GM18498 (cell line): ENCODE data around the gene SESTD1.
A peak's percentile ranks its signal among the peaks of the same experiment; 100 is the strongest.
"Not testable (repeated sequence)": the region's sequence is repeated elsewhere in the genome, so short reads cannot be mapped to it uniquely, and the experiment has no call there.

Experiments
- ATAC-seq: cut with Tn5 transposase; IDR thresholded peaks from one replicate; pipeline ENCODE4 v1.9.1; 2021; ENCODE audit warnings: mild to moderate bottlenecking, moderate library complexity; ENCODE audit not compliant: unreplicated experiment

SESTD1 gene

GRCh38 chr2:179107737-179108136 is 156.9 kb downstream of the SESTD1 start:
- ATAC-seq = peak; percentile 37

GRCh38 chr2:179106676-179107428 is 157.8 kb downstream of the SESTD1 start:
- ATAC-seq = peak; percentile 84

- peak; percentile 18 for ATAC-seq
Measured at GRCh38 chr2:179106342-179106675, 158.3 kb downstream of the SESTD1 start.

- ATAC-seq = no peak
Measured at GRCh38 chr2:179104736-179105135, 159.9 kb downstream of the SESTD1 start.

GRCh38 chr2:179098080-179098689 is 166.4 kb downstream of the SESTD1 start:
- ATAC-seq = no peak

GRCh38 chr2:179097131-179097530 is 167.5 kb downstream of the SESTD1 start:
- no peak for ATAC-seq

GRCh38 chr2:179096090-179096489 is 168.5 kb downstream of the SESTD1 start:
- ATAC-seq = peak; percentile 100

- ATAC-seq = not testable (repeated sequence)
Measured at GRCh38 chr2:179092912-179093311, 171.7 kb downstream of the SESTD1 start.

GRCh38 chr2:179082697-179083096 is 181.9 kb downstream of the SESTD1 start:
- no peak for ATAC-seq

GRCh38 chr2:179081954-179082353 is 182.7 kb downstream of the SESTD1 start:
- ATAC-seq = no peak

GRCh38 chr2:179072527-179072926 is 192.1 kb downstream of the SESTD1 start:
- no peak for ATAC-seq

- no peak for ATAC-seq
Measured at GRCh38 chr2:179071810-179072355, 192.7 kb downstream of the SESTD1 start.

GRCh38 chr2:179070895-179071294 is 193.7 kb downstream of the SESTD1 start:
- ATAC-seq = no peak

- ATAC-seq = no peak
Measured at GRCh38 chr2:179069685-179070084, 194.9 kb downstream of the SESTD1 start.

- ATAC-seq = no peak
Measured at GRCh38 chr2:179068991-179069643, 195.5 kb downstream of the SESTD1 start.

- ATAC-seq = peak; percentile 72
Measured at GRCh38 chr2:179059026-179059700, 205.5 kb downstream of the SESTD1 start.

- no peak for ATAC-seq
Measured at GRCh38 chr2:179057737-179058136, 206.9 kb downstream of the SESTD1 start.

GRCh38 chr2:179053568-179053967 is 211.1 kb downstream of the SESTD1 start:
- ATAC-seq = not testable (repeated sequence)
